Central memory CD8-positive, alpha-beta T cell (primary cell): ENCODE measurements around the gene RUNDC1.
"Not testable (repeated sequence)": the region's sequence is repeated elsewhere in the genome, so short reads cannot be mapped to it uniquely, and the experiment has no call there.

Source experiments
- ATAC-seq: fragments of 150-1000 bp; cut with Tn5 transposase; replicated peaks from 2 replicates; pipeline ENCODE4 v1.10.0; 2022; ENCODE audit warnings: mild to moderate bottlenecking, moderate FRiP score, moderate number of reproducible peaks; ENCODE audit not compliant: poor library complexity, severe bottlenecking; ENCODE audit errors: extremely low read depth
- DNase-seq, 2 donors: peaks; one replicate each; pipeline ENCODE4 v3.0.0; 2021; ENCODE audit warnings: low spot score in 2 of 2
- H3K27ac Mint-ChIP-seq: one replicate; pipeline ENCODE4 v1.8.0; 2022; ENCODE audit warnings: low read depth, mild to moderate bottlenecking, moderate library complexity, mixed read lengths
- H3K27me3 Mint-ChIP-seq: one replicate; pipeline ENCODE4 v1.8.0; 2022; ENCODE audit warnings: mixed read lengths
- H3K36me3 Mint-ChIP-seq: one replicate; pipeline ENCODE4 v1.8.0; 2022; ENCODE audit warnings: mild to moderate bottlenecking, moderate library complexity, mixed read lengths; ENCODE audit not compliant: insufficient read depth
- H3K4me1 Mint-ChIP-seq: one replicate; pipeline ENCODE4 v1.8.0; 2022; ENCODE audit warnings: mixed read lengths
- H3K4me3 Mint-ChIP-seq: one replicate; pipeline ENCODE4 v1.8.0; 2022; ENCODE audit warnings: mild to moderate bottlenecking, moderate library complexity, mixed read lengths
- H3K9me3 Mint-ChIP-seq: one replicate; pipeline ENCODE4 v1.8.0; 2022; ENCODE audit warnings: mixed read lengths

Gene RUNDC1

DNA sequence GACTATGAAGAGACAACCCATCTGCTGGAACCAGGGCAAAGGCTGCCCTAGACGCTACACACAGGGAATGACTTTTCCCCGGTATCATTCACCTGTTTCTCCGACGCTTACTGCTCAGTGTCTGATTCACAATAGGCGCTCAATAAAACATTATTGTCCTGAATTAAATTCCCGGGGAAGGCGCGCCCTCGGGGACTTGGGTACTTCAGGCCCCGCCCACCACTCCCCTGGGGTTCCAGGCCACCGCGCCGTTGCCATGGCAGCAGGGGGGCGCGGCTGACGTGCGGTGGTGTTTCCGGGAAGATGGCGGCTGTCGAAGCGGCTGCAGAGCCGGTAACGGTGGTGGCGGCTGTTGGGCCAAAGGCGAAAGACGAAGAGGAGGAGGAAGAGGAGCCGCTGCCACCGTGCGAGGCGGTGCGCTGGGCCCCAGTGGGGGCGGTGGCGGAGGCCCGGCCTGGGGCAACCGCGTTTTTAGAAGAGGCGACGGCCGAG, at the start of gene RUNDC1:
Gene RUNDC1, plus strand, starts transcription at position 292 of the 492 bp plus-strand sequence. Its CDS starts 12 bp downstream, at position 304.
- no peaks in the 10 kb centered on the region for H3K27me3 Mint-ChIP-seq
- H3K36me3 Mint-ChIP-seq: peaks cover 30% of the 10 kb centered on the region
- ATAC-seq (peak; percentile 85), DNase-seq (peak; percentile 81 to 83)
- no peaks in the 10 kb centered on the region for H3K9me3 Mint-ChIP-seq
- peaks cover 31% of the 10 kb centered on the region for H3K4me1 Mint-ChIP-seq
- peak within 1 kb of the TSS; percentile 92 for H3K27ac Mint-ChIP-seq
- H3K4me3 Mint-ChIP-seq: peak within 1 kb of the TSS; percentile 96

DNA sequence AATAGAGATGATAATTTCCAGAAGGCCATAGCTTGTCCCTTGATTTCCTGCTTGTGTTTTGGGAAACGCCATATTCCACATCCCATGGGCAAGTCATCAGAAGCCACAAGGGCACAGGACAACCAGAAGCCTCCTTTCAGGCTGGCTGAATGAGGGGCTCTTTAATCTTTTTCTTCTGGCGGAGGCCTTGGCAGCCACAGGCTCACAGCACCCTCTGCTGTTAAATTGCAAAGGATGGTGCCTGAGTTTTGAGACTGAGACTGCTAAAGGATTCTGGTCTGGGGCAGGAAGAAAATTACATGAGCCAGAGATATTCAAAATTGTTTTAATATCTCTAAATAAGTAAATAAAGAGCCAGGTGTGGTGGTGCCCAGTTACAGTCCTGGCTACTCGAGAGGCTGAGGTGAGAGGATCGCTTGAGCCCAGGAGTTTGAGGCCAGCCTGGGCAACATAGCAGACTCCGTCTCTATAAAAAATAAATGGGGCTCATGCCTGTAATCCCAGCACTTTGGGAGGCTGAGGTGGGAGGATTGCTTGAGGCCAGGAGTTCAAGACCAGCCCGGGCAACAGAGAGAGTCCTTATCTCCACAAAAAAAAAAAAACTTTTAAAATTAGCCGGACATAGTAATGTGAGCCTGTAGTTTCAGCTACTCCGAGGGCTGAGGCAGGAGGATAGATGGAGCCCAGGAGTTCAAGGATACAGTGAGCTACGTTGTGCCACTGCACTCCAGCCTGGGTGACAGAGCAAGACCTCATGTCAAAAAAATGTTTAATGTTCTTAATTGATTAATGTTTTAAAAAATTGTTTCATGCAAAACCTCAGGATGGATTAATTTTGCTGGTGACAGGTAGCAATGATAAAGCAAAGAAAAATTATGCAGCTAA, 42.4 kb upstream of the RUNDC1 start:
- no peaks in the 10 kb centered on the region for H3K4me1 Mint-ChIP-seq
- DNase-seq (no peak), ATAC-seq (no peak)
- H3K9me3 Mint-ChIP-seq: no peaks in the 10 kb centered on the region
- no peak overlapping the region for H3K27ac Mint-ChIP-seq
- H3K27me3 Mint-ChIP-seq: peaks cover 14% of the 10 kb centered on the region
- no peak overlapping the region for H3K4me3 Mint-ChIP-seq
- H3K36me3 Mint-ChIP-seq: no peaks in the 10 kb centered on the region

DNA sequence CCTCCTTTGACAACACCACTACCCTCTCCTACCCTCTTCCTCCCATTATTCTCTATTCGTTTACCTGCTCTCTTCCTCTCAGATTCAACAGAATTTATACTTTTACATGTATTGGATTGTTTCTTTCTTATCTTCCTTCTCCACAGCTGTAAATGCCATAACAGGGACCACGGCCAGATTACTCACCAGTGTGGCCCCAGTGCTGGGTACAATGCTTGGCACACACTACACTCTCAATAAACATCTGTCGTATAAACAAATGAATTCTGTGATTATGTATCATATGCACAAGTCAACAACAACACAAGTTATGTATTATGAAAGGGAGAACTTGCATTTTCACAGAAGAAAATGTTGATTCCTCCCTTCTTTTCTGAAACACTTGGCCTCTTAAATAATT, 36.2 kb upstream of the RUNDC1 start:
- Mint-ChIP-seq H3K36me3 (peaks cover 11% of the 10 kb centered on the region), H3K4me3 (no peak overlapping the region), H3K27me3 (no peaks in the 10 kb centered on the region), H3K27ac (no peak overlapping the region), H3K9me3 (no peaks in the 10 kb centered on the region), H3K4me1 (no peaks in the 10 kb centered on the region)
- ATAC-seq: no peak
- no peak for DNase-seq

DNA sequence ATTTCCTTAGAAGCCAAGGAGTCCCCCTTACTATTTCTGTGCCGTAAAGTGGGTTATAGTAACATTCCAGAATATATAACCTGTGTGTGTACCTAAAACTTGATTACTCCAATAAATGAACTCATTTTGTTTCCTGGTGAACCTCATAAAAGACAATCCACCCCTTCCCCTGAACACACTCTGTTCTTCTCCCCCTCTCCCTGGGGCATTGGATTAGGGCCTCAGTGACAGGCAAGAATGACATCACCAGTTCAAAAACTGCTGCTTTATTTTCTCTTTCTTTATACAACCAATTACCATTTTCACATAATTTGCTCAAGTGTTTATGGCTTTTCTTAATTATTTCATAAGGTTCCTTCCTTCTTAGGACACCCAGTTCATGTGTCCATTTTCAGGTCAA, 33.6 kb upstream of the RUNDC1 start:
- no peaks in the 10 kb centered on the region for H3K9me3 Mint-ChIP-seq
- no peaks in the 10 kb centered on the region for H3K4me1 Mint-ChIP-seq
- no peak overlapping the region for H3K27ac Mint-ChIP-seq
- no peak for ATAC-seq
- peaks cover 25% of the 10 kb centered on the region for H3K36me3 Mint-ChIP-seq
- no peaks in the 10 kb centered on the region for H3K27me3 Mint-ChIP-seq
- H3K4me3 Mint-ChIP-seq: no peak overlapping the region
- no peak for DNase-seq

DNA sequence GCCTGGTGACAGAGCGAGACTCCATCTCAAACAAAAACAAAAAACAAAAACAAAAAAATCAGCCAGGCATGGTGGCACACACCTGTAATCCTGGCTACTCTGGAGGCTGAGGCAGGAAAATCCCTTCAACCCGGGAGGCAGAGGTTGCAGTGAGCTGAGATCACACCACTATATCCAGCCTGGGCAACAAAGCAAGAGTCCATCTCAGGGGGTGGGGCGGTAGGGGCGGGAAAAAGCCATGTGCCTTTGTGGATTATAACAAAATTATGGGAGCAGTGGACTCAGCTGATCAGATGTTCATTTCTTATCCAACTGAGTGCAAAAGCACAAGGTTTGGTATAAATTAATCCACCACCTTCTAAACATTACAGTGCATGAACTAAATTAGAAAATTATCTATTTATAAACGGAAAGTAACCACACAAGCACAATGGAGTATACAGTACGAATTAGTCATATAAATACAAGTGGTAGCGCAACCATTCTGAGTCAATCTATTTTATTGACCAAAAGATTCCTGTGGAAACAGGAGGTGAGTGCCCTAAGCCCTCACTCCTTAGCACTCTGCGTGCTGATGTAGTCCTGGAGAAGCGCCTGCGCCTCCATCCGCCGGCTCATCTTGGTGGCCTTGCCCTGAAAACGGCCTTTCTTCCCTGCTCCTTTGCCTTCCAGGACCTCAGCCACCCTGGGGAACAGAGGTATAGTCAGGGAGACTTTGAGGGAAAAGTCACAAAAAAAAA, 30.2 kb upstream of the RUNDC1 start:
- no peaks in the 10 kb centered on the region for H3K4me1 Mint-ChIP-seq
- ATAC-seq: no peak
- H3K9me3 Mint-ChIP-seq: no peaks in the 10 kb centered on the region
- H3K27me3 Mint-ChIP-seq: no peaks in the 10 kb centered on the region
- peaks cover 39% of the 10 kb centered on the region for H3K36me3 Mint-ChIP-seq
- no peak for DNase-seq
- no peak overlapping the region for H3K4me3 Mint-ChIP-seq
- H3K27ac Mint-ChIP-seq: no peak overlapping the region

DNA sequence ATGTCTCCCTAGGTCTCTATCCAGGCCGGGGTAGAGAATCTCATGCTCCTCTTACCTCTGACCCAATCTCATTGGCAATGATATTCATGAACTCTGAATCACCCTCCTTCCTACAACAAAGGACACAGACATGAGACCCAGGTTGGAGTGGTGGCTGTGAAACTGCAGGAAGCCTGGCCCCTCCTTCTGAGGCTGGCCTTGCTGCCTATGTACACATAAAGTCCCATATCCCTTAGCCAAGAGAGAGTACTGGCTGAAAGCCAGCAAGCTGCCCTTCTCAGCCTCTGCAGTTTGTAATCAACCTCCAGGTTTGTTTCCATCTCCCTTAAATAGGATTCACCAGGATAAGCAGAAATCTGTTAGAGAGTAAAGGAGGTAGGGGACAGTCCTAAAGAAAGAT, 26.7 kb upstream of the RUNDC1 start:
- no peaks in the 10 kb centered on the region for H3K27me3 Mint-ChIP-seq
- DNase-seq (no peak), ATAC-seq (no peak)
- H3K4me3 Mint-ChIP-seq: no peak overlapping the region
- H3K36me3 Mint-ChIP-seq: peaks cover 55% of the 10 kb centered on the region
- H3K9me3 Mint-ChIP-seq: no peaks in the 10 kb centered on the region
- H3K27ac Mint-ChIP-seq: no peak overlapping the region
- no peaks in the 10 kb centered on the region for H3K4me1 Mint-ChIP-seq

DNA sequence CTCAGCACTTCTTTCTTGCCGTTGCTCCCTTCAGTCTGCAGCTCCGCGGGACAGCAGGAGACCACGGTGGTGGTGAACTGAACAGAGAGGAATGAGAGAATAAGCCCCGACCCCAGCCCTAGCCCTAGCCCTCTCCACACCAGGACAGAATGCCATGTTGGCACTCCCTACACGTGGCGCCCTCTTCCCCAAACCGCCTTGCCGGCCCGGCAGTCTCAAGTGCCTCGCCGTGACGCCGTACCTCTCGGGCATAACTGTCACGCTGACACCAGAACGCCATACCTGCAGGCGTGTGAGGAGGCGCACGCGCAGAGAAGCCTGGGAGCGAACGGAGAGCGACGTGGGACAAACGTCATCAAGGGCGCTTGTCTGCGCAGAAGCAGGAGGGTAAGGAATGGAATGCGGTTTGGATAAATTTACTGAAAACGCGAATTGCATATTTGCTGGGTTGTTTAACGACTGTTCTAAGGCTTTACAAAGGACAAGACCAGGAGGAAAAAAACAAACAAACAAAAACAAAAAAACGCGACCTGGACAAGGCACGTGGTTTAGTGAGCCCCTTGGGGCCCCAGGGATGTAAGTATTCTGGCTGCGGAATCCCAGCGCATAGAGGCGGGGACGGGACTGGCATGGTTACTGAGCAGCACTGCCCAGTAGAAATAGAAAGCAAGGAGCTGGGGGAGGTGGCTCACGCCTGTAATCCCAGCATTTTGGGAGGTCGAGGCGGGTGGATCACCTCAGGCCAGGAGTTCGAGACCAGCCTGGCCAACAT, 16.0 kb upstream of the RUNDC1 start, which contains the start of gene AARSD1:
Gene AARSD1, minus strand, starts transcription at position 294 of the 772 bp plus-strand sequence. Its CDS starts 14 bp downstream, at position 280.
- DNase-seq: peak; percentile 77 to 83
- peak within 1 kb of the TSS; percentile 87 for H3K27ac Mint-ChIP-seq
- ATAC-seq: peak; percentile 95
- H3K4me3 Mint-ChIP-seq: peak within 1 kb of the TSS; percentile 83
- no peaks in the 10 kb centered on the region for H3K27me3 Mint-ChIP-seq
- peaks cover 32% of the 10 kb centered on the region for H3K36me3 Mint-ChIP-seq
- peaks cover 15% of the 10 kb centered on the region for H3K4me1 Mint-ChIP-seq
- no peaks in the 10 kb centered on the region for H3K9me3 Mint-ChIP-seq

DNA sequence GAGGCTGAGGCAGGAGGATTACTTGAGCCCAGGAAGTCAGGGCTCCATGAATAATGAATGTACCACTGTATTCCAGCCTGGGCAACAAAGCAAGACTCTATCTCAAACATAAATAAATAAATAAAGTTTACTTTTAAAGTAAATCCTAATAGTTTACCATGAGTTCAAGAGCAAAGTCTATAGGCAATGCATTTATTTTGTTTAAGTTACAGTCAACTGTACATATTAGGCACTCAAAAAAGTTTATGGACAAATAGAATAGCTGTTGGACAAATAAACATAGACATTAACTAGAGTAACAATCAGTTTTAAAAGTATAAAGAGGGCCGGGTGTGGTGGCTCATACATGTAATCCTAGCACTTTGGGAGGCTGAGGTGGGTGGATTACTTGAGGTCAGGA, 12.4 kb upstream of the RUNDC1 start:
- Mint-ChIP-seq H3K4me1 (peaks cover 15% of the 10 kb centered on the region), H3K36me3 (peaks cover 12% of the 10 kb centered on the region), H3K27me3 (no peaks in the 10 kb centered on the region), H3K4me3 (no peak overlapping the region), H3K27ac (no peak overlapping the region), H3K9me3 (no peaks in the 10 kb centered on the region)
- ATAC-seq: no peak
- DNase-seq: no peak

DNA sequence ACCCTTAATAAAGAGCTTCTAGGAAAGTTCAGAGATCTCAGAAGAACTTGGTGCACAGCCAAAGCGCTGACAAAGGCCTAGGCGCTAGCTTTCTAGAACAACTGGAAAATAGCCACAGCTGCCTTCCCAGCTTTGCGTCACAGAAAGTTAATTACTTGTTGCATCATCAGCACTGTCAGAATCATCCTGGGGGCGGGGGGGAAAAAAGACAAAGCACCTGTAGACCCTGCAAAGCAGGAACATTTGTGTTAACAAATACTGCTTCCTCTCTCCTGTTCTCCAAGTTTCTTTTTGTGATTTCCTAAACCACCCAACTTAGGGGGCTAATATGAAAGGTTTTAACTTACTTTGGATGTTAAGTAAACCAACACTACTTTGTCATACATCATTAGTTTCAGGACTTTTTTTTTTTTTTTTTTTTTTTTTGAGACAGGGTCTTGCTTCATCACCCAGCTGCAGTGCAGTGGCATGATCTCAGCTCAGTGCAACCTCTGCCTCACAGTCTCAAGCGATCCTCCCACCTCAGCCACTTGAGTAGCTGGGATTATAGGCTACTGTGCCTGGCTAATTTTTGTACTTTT, 11.3 kb upstream of the RUNDC1 start:
- DNase-seq: no peak
- Mint-ChIP-seq H3K27ac (no peak overlapping the region), H3K36me3 (peaks cover 12% of the 10 kb centered on the region), H3K9me3 (no peaks in the 10 kb centered on the region), H3K27me3 (no peaks in the 10 kb centered on the region), H3K4me1 (peaks cover 6% of the 10 kb centered on the region), H3K4me3 (no peak overlapping the region)
- no peak for ATAC-seq

DNA sequence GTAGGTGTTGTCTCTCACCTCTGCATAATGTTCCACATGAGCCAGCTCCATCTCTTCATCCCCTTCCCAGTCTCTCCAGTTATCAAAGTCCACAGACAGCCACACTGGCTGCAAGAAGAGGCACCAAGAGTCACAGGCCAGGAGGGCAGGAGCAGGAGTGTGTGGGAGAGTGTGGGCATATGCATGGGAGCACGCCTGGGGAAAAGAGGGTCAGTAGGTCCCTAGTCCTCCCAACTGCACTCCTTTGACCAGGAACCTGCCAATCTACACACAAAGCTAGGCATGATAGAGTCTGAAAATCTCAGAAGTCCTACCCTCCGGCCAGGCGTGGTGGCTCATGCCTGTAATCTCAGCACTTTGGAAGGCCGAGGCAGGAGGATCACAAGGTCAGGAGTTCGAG, 8.8 kb upstream of the RUNDC1 start:
- no peaks in the 10 kb centered on the region for H3K27me3 Mint-ChIP-seq

DNA sequence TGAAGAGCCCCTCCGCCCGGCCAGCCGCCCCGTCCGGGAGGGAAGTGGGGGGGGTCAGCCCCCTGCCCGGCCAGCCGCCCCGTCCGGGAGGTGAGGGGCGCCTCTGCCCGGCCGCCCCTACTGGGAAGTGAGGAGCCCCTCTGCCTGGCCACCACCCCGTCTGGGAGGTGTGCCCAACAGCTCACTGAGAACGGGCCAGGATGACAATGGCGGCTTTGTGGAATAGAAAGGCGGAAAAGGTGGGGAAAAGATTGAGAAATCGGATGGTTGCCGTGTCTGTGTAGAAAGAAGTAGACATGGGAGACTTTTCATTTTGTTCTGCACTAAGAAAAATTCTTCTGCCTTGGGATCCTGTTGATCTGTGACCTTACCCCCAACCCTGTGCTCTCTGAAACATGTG, 7.0 kb upstream of the RUNDC1 start:
- H3K27ac Mint-ChIP-seq, ATAC-seq, H3K4me3 Mint-ChIP-seq, H3K9me3 Mint-ChIP-seq, H3K27me3 Mint-ChIP-seq, DNase-seq, H3K36me3 Mint-ChIP-seq, H3K4me1 Mint-ChIP-seq: not testable (repeated sequence)

More for the DNA sequence above, 8.8 kb upstream of the RUNDC1 start:
- Mint-ChIP-seq H3K27ac (no peak overlapping the region), H3K4me1 (no peaks in the 10 kb centered on the region), H3K4me3 (no peak overlapping the region), H3K36me3 (peaks cover 3% of the 10 kb centered on the region), H3K9me3 (no peaks in the 10 kb centered on the region)
- no peak for DNase-seq
- ATAC-seq: no peak

DNA sequence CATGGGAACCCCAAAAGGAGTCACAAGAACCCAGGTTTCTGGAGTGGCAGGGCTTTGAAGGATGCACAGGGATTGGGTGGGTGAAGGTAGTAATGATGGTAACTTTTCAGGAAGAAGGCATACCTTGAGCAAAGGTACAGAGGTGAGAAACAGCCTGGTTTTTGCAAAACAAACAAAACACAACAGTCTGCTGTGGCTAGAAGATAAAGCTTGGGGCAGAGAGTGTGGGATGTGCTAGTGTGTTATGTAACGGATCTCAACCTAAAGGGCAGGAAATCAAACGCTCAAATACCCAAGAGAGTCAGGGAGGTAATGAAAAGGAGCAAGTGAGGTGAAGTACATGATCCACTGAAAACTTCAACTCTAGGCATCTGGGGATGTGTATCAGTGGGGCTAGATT, 5.1 kb upstream of the RUNDC1 start:
- H3K9me3 Mint-ChIP-seq: no peaks in the 10 kb centered on the region
- H3K4me3 Mint-ChIP-seq: no peak overlapping the region
- ATAC-seq (no peak), DNase-seq (no peak)
- peaks cover 8% of the 10 kb centered on the region for H3K36me3 Mint-ChIP-seq
- H3K4me1 Mint-ChIP-seq: peaks cover 11% of the 10 kb centered on the region
- no peak overlapping the region for H3K27ac Mint-ChIP-seq
- H3K27me3 Mint-ChIP-seq: no peaks in the 10 kb centered on the region
